CD4-positive, alpha-beta memory T cell (primary cell): ENCODE measurements around the gene CLCF1. TPM values are rescaled to one million over a fixed set of nuclear protein-coding genes. Genes with fewer than 3 reads are reported as not detected.

Experiments used
- CTCF ChIA-PET: fragments of 350-600 bp; sonication (Branson Sonifier 250); formaldehyde crosslinking; loops from one replicate; lab custom pipeline; 2021; ENCODE audit warnings: inconsistent platforms; ENCODE audit not compliant: partially characterized antibody; lab: Charles Lee
- POLR2A ChIA-PET: fragments of 350-600 bp; sonication (Branson Sonifier 250); formaldehyde crosslinking; loops from one replicate; lab custom pipeline; 2021; ENCODE audit not compliant: partially characterized antibody; lab: Charles Lee
- DNase-seq, 5 donors: peaks; one replicate each; pipeline versions ENCODE4 v3.0.0 to v3.0.0-alpha.2; 2020 to 2022; ENCODE audit warnings: mixed read lengths in 1 of 5
- H3K27ac ChIP-seq: one replicate; pipeline ENCODE4 v1.7.0; 2013; ENCODE audit warnings: low read depth, low read length
- H3K27me3 ChIP-seq: 2 replicates; pipeline ENCODE4 v1.7.0; 2013; ENCODE audit warnings: mild to moderate bottlenecking, low read length, moderate library complexity; ENCODE audit not compliant: insufficient read depth
- H3K36me3 ChIP-seq: 2 replicates; pipeline ENCODE4 v1.7.0; 2013; ENCODE audit warnings: mild to moderate bottlenecking, low read length, moderate library complexity; ENCODE audit not compliant: insufficient read depth
- H3K4me1 ChIP-seq: 2 replicates; pipeline ENCODE4 v1.7.0; 2013; ENCODE audit warnings: mild to moderate bottlenecking, low read length, moderate library complexity; ENCODE audit not compliant: insufficient read depth
- H3K4me3 ChIP-seq, 2 donors: one replicate each; pipeline ENCODE4 v1.7.0; 2013; ENCODE audit warnings: low read length in 2 of 2, mild to moderate bottlenecking in 1 of 2
- H3K9me3 ChIP-seq, 2 donors: one replicate each; pipeline ENCODE4 v1.7.0; 2013; ENCODE audit warnings: low read length in 2 of 2, control low read depth in 1 of 2; ENCODE audit not compliant: control insufficient read depth in 1 of 2
- H3K27ac Mint-ChIP-seq, 7 donors: one replicate each; pipeline ENCODE4 v1.8.0; 2020 to 2021; ENCODE audit warnings: mixed read lengths in 7 of 7, mild to moderate bottlenecking in 6 of 7, inconsistent platforms in 3 of 7, moderate library complexity in 3 of 7
- H3K27me3 Mint-ChIP-seq, 2 donors: one replicate each; pipeline ENCODE4 v1.8.0; 2020 to 2021; ENCODE audit warnings: mixed read lengths in 2 of 2
- H3K36me3 Mint-ChIP-seq, 2 donors: one replicate each; pipeline ENCODE4 v1.8.0; 2020 to 2021; ENCODE audit warnings: mixed read lengths in 2 of 2, inconsistent platforms in 1 of 2, mild to moderate bottlenecking in 1 of 2
- H3K4me1 Mint-ChIP-seq, 4 donors: one replicate each; pipeline ENCODE4 v1.8.0; 2020 to 2021; ENCODE audit warnings: mixed read lengths in 4 of 4, mild to moderate bottlenecking in 1 of 4
- H3K4me3 Mint-ChIP-seq, 8 donors: one replicate each; pipeline ENCODE4 v1.8.0; 2020 to 2021; ENCODE audit warnings: mixed read lengths in 8 of 8, mild to moderate bottlenecking in 7 of 8, moderate library complexity in 6 of 8, inconsistent platforms in 3 of 8
- H3K9me3 Mint-ChIP-seq, 8 donors: one replicate each; pipeline ENCODE4 v1.8.0; 2020 to 2021; ENCODE audit warnings: mixed read lengths in 8 of 8, mild to moderate bottlenecking in 5 of 8, inconsistent platforms in 3 of 8, moderate library complexity in 1 of 8
- intact Hi-C: fragments of 100-400 bp; cut with micrococcal nuclease; formaldehyde crosslinking; loops from one replicate; pipeline ENCODE4 v1.15.1; 2023
- polyA plus RNA-seq, 2 donors: library from polyadenylated mRNA; unstranded; fragments of 300-500 nt; fragmentation: Illumina TruSeq; gene quantifications; one replicate each; pipeline ENCODE4 v1.2.3, GENCODE V29; 2021
- total RNA-seq, 2 experiments: library from RNA; stranded (reverse); gene quantifications; one replicate each; pipeline ENCODE4 v1.2.3, GENCODE V29; 2021

CLCF1 gene
- total and polyA plus RNA-seq, 4 experiments from 2014 or later = 0.45 to 6.4 (median 4.9) TPM

GRCh38 chr11:67364783-67365722, 8.3 kb downstream of the CLCF1 start:
- peaks cover 51 to 80% (median 66%) of the 10 kb centered on the region in 4 donors for H3K4me1 Mint-ChIP-seq
- no peak overlapping the region for H3K27ac ChIP-seq
- intact Hi-C loops = no loop called here
- peaks cover 4 to 11% of the 10 kb centered on the region in 2 donors for H3K36me3 Mint-ChIP-seq
- H3K27me3 Mint-ChIP-seq = no peaks in the 10 kb centered on the region
- peaks cover 50% of the 10 kb centered on the region for H3K4me1 ChIP-seq
- no peaks in the 10 kb centered on the region for H3K36me3 ChIP-seq
- POLR2A ChIA-PET = interaction anchor here (0.6 to 4.1 kb wide), 7 partner anchors 7 to 48 kb away, joined by 3 to 45 read pairs (median 4); partner anchors contain the start of genes CLCF1 and POLD4
- peak overlapping the region; percentile 75 to 95 (median 87) for H3K27ac Mint-ChIP-seq
- DNase-seq = no peak
- no peak overlapping the region for H3K4me3 ChIP-seq
- no peaks in the 10 kb centered on the region for H3K27me3 ChIP-seq
- peak overlapping the region in 7 of 8 donors; percentile 40 to 82 (median 66) for H3K4me3 Mint-ChIP-seq
- no peaks in the 10 kb centered on the region for H3K9me3 Mint-ChIP-seq
- no peaks in the 10 kb centered on the region for H3K9me3 ChIP-seq
- CTCF ChIA-PET = interaction anchor here (0.8 to 18.4 kb wide), 3 partner anchors 9 to 36 kb away, joined by 3 to 1065 read pairs (median 4); partner anchors contain the start of genes CLCF1, PPP1CA and RAD9A

- Mint-ChIP-seq H3K27me3 (no peaks in the 10 kb centered on the region), H3K36me3 (peaks cover 4 to 11% of the 10 kb centered on the region in 2 donors), H3K4me1 (peaks cover 44 to 71% (median 58%) of the 10 kb centered on the region in 4 donors), H3K9me3 (no peaks in the 10 kb centered on the region), H3K27ac (peak overlapping the region; percentile 49 to 95 (median 81)), H3K4me3 (peak overlapping the region in 7 of 8 donors; percentile 45 to 82 (median 69))
- ChIA-PET CTCF (interaction anchor here (0.8 to 18.4 kb wide), 3 partner anchors 13 to 37 kb away, joined by 3 to 1065 read pairs (median 16); partner anchors contain the start of genes CLCF1, PPP1CA and RAD9A), POLR2A (interaction anchor here (0.8 to 4.1 kb wide), 6 partner anchors 7 to 16 kb away, joined by 3 to 45 read pairs (median 5); partner anchors contain the start of genes CLCF1 and POLD4)
- Histone ChIP-seq H3K27me3 (no peaks in the 10 kb centered on the region), H3K36me3 (no peaks in the 10 kb centered on the region), H3K9me3 (no peaks in the 10 kb centered on the region), H3K27ac (no peak overlapping the region), H3K4me1 (peaks cover 41% of the 10 kb centered on the region), H3K4me3 (no peak overlapping the region)
- intact Hi-C loops = no loop called here
- DNase-seq = peak in 1 of 5 donors; percentile 39
Measured at GRCh38 chr11:67364169-67364568, 9.2 kb downstream of the CLCF1 start.

GRCh38 chr11:67357831-67358670, 15.3 kb downstream of the CLCF1 start:
- DNase-seq = no peak
- Histone ChIP-seq H3K9me3 (no peaks in the 10 kb centered on the region), H3K27ac (no peak overlapping the region), H3K4me1 (peaks cover 27% of the 10 kb centered on the region), H3K4me3 (no peak overlapping the region), H3K36me3 (no peaks in the 10 kb centered on the region), H3K27me3 (no peaks in the 10 kb centered on the region)
- Mint-ChIP-seq H3K4me3 (no peak overlapping the region), H3K36me3 (peaks cover 0 to 4% of the 10 kb centered on the region in 2 donors), H3K4me1 (peaks cover 23 to 53% (median 33%) of the 10 kb centered on the region in 4 donors), H3K27me3 (no peaks in the 10 kb centered on the region), H3K9me3 (no peaks in the 10 kb centered on the region), H3K27ac (peak overlapping the region in 3 of 7 donors; percentile 29 to 59 (median 52))
- CTCF ChIA-PET = interaction anchor here (0.7 to 18.4 kb wide), 3 partner anchors 12 to 23 kb away, joined by 3 to 1065 read pairs (median 23); partner anchors contain the start of genes CLCF1 and RAD9A
- intact Hi-C loops = loop anchor here (1.0 kb wide), 4 partner anchors 12 to 301 kb away; no protein-coding TSS in a partner anchor
- POLR2A ChIA-PET = interaction anchor here (3.0 to 11.8 kb wide), 2 partner anchors 20 to 34 kb away, joined by 13 to 449 read pairs; partner anchors contain the start of genes CLCF1 and RAD9A

GRCh38 chr11:67356864-67357561, 16.4 kb downstream of the CLCF1 start:
- no peaks in the 10 kb centered on the region for H3K27me3 Mint-ChIP-seq
- H3K27ac Mint-ChIP-seq = peak overlapping the region; percentile 76 to 92 (median 81)
- H3K27ac ChIP-seq = no peak overlapping the region

DNA sequence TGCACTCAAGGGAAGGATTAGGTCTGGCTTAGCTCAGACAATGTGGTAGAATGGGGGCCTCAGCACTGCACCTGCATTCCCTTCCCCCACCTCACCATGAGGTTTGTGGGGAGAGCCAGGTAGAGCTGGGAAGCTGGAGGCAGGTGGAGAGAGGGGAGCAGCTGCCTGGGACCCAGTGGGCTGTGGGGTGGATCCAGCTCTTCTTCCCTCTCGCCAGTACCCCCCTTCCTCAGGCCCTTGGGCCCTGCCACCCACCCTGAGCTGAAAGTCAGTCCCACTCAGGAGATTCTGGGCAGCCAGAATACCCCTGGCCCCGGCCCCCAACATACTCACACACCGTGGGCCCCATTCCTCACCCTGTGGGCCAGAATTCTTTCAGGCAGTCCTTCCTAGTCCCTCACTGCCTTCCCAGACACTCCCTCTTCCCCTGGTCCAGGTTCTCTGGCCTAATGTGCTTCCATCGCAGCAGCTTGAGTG, 17.0 kb downstream of the CLCF1 start:
- H3K4me1 Mint-ChIP-seq = peaks cover 21 to 49% (median 30%) of the 10 kb centered on the region in 4 donors
- ChIA-PET CTCF (interaction anchor here (0.9 to 18.4 kb wide), 11 partner anchors 9 to 129 kb away, joined by 3 to 1065 read pairs (median 4); partner anchors contain the start of genes CLCF1 and RAD9A), POLR2A (interaction anchor here (1.3 to 11.8 kb wide), 8 partner anchors 9 to 126 kb away, joined by 3 to 449 read pairs (median 6); partner anchors contain the start of genes AIP, ANKRD13D, CLCF1 and PTPRCAP)
- peaks cover 43% of the 10 kb centered on the region for H3K4me1 ChIP-seq
- H3K36me3 Mint-ChIP-seq = peaks cover 0 to 7% of the 10 kb centered on the region in 2 donors
- intact Hi-C loops = no loop called here
- H3K36me3 ChIP-seq = peaks cover 3% of the 10 kb centered on the region
- no peak overlapping the region for H3K27ac ChIP-seq
- no peak for DNase-seq
- H3K9me3 Mint-ChIP-seq = no peaks in the 10 kb centered on the region
- peak overlapping the region in 3 of 8 donors; percentile 1 to 67 (median 49) for H3K4me3 Mint-ChIP-seq
- H3K9me3 ChIP-seq = no peaks in the 10 kb centered on the region
- H3K27me3 Mint-ChIP-seq = no peaks in the 10 kb centered on the region
- H3K4me3 ChIP-seq = no peak overlapping the region
- H3K27me3 ChIP-seq = no peaks in the 10 kb centered on the region
- peak overlapping the region; percentile 77 to 92 (median 82) for H3K27ac Mint-ChIP-seq

More at GRCh38 chr11:67356864-67357561, 16.4 kb downstream of the CLCF1 start:
- no peaks in the 10 kb centered on the region for H3K27me3 ChIP-seq
- H3K4me3 ChIP-seq = no peak overlapping the region
- H3K9me3 Mint-ChIP-seq = no peaks in the 10 kb centered on the region
- peak overlapping the region in 3 of 8 donors; percentile 1 to 67 (median 49) for H3K4me3 Mint-ChIP-seq
- H3K4me1 ChIP-seq = peaks cover 38% of the 10 kb centered on the region
- intact Hi-C loops = loop anchor here (1.0 kb wide), 4 partner anchors 11 to 302 kb away; no protein-coding TSS in a partner anchor
- H3K36me3 Mint-ChIP-seq = peaks cover 0 to 7% of the 10 kb centered on the region in 2 donors
- peaks cover 21 to 50% (median 29%) of the 10 kb centered on the region in 4 donors for H3K4me1 Mint-ChIP-seq
- H3K9me3 ChIP-seq = no peaks in the 10 kb centered on the region
- no peaks in the 10 kb centered on the region for H3K36me3 ChIP-seq
- ChIA-PET POLR2A (interaction anchor here (1.3 to 11.8 kb wide), 8 partner anchors 8 to 125 kb away, joined by 3 to 449 read pairs (median 6); partner anchors contain the start of genes AIP, ANKRD13D, CLCF1 and PTPRCAP), CTCF (interaction anchor here (0.6 to 18.4 kb wide), 12 partner anchors 8 to 234 kb away, joined by 3 to 1065 read pairs (median 4); partner anchors contain the start of genes CLCF1 and RAD9A)
- peak; percentile 68 to 74 (median 73) for DNase-seq
